ENCODE data around the gene CNFN. TPM values are rescaled to one million over a fixed set of nuclear protein-coding genes. Genes with fewer than 3 reads are reported as not detected.

CNFN gene, protein sequence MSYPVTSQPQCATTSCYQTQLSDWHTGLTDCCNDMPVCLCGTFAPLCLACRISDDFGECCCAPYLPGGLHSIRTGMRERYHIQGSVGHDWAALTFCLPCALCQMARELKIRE
- polyA plus RNA-seq: 10 to 100 TPM in 2 of 3 donors, 1 to 10 TPM in 1; 2.8 to 13.5 (median 11.1) TPM

GRCh38 chr19:42389899-42390298, at the start of gene CNFN:
TSS of gene CNFN (minus strand) at chr19:42390297. CDS start at chr19:42389037, 1,260 bp downstream.
- 43 to 63% (median 58%) methylated on average over 11 to 12 of the region's 12 CpGs for WGBS, 3 donors

GRCh38 chr19:42436006-42436405, 45.9 kb upstream of the CNFN start:
- no peak overlapping the region for H3K27ac ChIP-seq (ENCODE audit: low read depth, low read length)
- 44 to 58% (median 51%) methylated on average over 3 of the region's 3 CpGs for WGBS, 3 donors

More at GRCh38 chr19:42389899-42390298, at the start of gene CNFN:
- H3K27ac ChIP-seq (ENCODE audit: low read depth, low read length): no peak within 1 kb of the TSS

DNA sequence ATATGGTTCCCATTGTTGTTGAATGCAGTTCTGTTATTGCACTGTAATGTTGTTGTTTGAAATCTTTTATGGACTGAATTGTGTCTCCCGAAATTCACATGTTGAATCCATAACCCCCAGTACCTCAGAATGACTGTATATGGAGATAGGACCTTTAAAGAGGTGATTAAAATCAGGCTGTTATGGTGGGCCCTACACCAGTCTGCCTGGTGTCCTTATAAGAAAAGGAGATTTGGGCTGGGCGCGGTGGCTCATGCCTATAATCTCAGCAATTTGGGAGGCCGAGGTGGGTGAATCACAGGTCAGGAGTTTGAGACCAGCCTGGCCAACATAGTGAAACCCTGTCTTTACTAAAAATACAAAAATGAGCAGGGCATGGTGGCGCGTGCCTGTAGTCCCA, 45.2 kb upstream of the CNFN start:
- no peak overlapping the region for H3K27ac ChIP-seq (ENCODE audit: low read depth, low read length)
- WGBS, 3 donors: 90 to 95% (median 92%) methylated on average over 6 of the region's 6 CpGs

GRCh38 chr19:42433503-42434260, 43.6 kb upstream of the CNFN start:
- no peak overlapping the region for H3K27ac ChIP-seq (ENCODE audit: low read depth, low read length)
- 21 to 40% (median 35%) methylated on average over 9 of the region's 9 CpGs for WGBS, 3 donors

- H3K27ac ChIP-seq (ENCODE audit: low read depth, low read length): no peak overlapping the region
- 92 to 95% (median 93%) methylated on average over 1 of the region's 1 CpG for WGBS, 3 donors
Measured at GRCh38 chr19:42431486-42431885, 41.4 kb upstream of the CNFN start.

DNA sequence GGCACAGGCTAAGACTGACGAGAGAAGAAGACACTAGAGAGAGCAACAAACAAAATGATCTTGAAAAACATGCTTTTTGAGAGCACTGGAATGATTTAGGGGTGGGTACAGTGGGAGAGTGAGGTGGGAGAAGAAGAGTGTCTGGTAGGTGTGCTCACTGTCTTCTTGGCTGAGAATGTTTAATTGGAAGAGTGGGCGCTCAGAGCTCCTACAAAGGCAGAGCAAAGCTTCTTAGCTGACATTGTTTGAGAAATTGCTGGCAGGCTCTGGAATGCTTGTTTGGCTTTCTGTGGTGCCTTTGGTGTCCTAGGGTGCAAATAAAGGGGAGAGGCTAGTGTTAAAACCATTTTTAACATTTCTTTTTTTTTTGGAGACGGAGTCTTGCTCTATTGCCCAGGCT, 38.6 kb upstream of the CNFN start:
- 85 to 92% (median 85%) methylated on average over 3 of the region's 3 CpGs for WGBS, 3 donors

DNA sequence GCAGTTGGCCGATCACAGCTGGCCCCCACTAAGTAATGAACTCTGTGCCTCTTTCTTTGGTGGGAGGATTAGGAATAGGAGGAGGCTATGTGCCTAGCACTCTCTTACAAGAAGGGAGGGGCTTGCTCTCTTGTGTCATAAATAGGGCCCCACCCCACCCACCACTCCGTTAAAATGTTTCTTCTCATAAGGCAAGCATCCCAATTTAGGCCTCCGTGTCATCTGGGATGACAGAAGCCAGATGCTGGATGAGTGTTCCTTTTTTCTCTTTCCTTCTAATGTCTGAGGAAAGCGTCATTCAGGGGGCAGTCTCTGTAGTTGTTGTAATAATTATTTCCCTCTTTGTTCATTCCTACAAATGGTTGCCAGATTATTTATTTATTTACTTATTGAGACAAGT, 37.2 kb upstream of the CNFN start, which contains the start of gene LIPE:
TSS of gene LIPE (minus strand) at position 76 of the 400 bp plus-strand sequence. CDS start 239 bp downstream, outside the sequence.
- WGBS, 3 donors: 44 to 84% (median 48%) methylated on average over 4 of the region's 4 CpGs

More for the DNA sequence above, 38.6 kb upstream of the CNFN start:
- H3K27ac ChIP-seq (ENCODE audit: low read depth, low read length): no peak overlapping the region

GRCh38 chr19:42426643-42427042, 36.5 kb upstream of the CNFN start:
- 85 to 91% (median 86%) methylated on average over 3 of the region's 3 CpGs for WGBS, 3 donors
- no peak overlapping the region for H3K27ac ChIP-seq (ENCODE audit: low read depth, low read length)

More for the DNA sequence above, 37.2 kb upstream of the CNFN start, which contains the start of gene LIPE:
- no peak within 1 kb of the TSS for H3K27ac ChIP-seq (ENCODE audit: low read depth, low read length)

DNA sequence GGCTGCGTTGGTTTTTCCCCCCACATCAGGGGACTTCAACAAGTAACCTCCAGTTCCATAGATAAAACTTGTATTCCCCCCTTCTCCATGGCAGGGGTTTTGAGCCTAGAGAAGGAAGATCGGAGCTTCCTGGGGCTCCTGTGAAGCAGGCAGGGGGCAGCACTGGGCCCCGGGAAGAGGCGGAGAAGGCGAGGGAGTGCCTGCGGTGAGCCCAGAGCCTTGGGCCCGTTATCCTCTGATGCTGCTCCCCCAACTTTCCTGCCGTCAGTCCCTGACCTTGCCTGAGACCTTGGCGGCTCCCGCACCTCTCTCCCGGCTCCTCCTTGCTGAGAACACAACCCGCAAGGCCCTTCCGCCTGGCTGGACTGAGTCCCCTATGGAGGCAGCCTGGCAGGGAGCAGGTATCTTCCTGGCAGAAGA, 34.6 kb upstream of the CNFN start:
- 40 to 69% (median 68%) methylated on average over 11 to 13 of the region's 13 CpGs for WGBS, 3 donors
- no peak overlapping the region for H3K27ac ChIP-seq (ENCODE audit: low read depth, low read length)

GRCh38 chr19:42424345-42424707, 34.2 kb upstream of the CNFN start:
- 59 to 62% (median 60%) methylated on average over 15 of the region's 15 CpGs for WGBS, 3 donors
- H3K27ac ChIP-seq (ENCODE audit: low read depth, low read length): no peak overlapping the region

- 2 to 3% (median 3%) methylated on average over 65 of the region's 65 CpGs for WGBS, 3 donors
Measured at GRCh38 chr19:42423462-42424344, 33.6 kb upstream of the CNFN start.

DNA sequence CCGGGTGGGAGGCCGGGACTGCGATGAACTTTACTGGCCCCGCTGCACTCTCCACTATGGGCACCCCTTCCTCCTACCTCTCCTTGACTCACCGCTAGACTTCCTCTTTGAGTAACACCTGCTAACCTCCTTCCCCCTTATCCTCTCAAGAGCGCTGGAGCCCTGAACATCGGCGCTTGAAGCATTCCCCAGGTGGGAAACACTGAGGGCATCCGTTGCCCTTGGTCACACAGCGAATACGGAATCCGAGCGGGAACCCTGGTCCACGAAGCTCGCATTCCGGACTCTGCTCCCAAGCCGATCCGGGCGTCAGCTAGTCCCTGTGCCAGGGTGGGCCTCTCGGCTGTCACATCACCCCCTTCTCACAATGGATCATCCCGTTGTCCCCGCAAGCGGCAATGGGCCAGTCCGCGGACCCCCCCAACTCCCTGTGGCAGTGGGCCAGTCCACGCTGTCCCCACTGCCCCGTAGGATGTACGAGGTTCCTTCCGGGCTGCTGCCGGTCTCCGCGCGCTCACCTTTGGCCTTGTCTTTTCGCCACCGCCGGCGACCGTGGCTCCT, 32.9 kb upstream of the CNFN start:
- no peak overlapping the region for H3K27ac ChIP-seq (ENCODE audit: low read depth, low read length)
- 1 to 9% (median 2%) methylated on average over 38 of the region's 38 CpGs for WGBS, 3 donors

More at GRCh38 chr19:42423462-42424344, 33.6 kb upstream of the CNFN start:
- no peak overlapping the region for H3K27ac ChIP-seq (ENCODE audit: low read depth, low read length)

DNA sequence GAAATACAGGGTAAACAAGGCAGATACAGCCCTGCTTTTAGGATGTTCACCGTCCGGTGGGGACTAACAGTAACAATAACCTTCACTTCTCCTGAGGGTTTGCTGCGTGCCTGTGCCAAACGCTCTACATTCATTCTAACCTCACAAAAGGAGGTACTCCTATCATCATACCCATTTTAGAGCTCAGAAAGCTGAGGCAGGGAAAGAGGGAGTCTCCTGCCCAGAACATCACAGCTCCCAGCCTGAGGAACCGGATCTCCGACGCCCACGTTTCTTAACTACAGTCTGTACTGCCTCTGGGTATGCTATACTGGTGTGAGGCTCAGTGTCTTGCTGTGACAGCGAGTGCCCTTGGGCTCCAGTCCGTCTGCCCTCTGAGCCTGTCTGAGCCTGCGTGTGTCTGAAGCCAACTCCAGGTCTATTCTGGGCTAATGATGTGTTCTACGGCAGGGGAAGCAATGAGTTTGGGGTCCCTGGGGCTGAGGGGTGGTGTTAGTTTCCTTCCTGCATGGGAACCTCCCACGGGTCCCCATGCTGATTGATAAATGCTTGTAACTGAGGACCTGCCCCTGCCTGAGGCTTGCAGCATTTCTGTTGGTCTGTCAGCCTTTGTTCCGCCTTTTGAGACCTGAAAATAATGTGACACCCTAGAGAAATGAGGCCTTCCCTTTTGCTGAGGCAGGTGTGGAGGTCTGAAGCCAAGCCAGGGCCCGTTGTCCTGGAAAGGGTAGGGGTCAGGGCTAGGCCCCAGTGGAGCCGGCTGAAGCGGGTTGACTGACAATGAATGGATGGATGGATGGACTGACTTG, 32.2 kb upstream of the CNFN start:
- 47 to 54% (median 50%) methylated on average over 17 of the region's 17 CpGs for WGBS, 3 donors
- H3K27ac ChIP-seq (ENCODE audit: low read depth, low read length): peak overlapping the region; percentile 68

DNA sequence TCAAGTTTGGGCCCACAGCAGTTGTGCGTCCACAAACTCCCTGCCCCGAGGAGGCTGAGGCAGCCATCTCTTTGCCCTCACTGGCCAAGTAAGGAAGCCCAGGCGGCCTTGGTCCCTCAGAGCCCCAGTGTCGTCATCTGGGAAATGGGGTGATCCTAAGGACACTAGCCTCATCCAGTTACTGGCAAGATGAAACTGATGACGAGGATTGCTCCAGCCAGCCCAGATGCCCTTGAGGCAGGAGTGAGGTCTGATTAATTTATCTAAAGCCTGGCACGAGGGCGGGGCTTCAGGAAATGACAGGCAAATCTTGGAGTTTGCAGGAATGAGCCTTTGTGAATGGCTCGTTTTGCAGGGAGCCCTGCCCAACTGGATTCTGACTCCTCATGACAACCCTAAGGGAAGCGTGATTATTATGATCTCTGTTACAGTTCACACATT, 31.5 kb upstream of the CNFN start:
- 38 to 65% (median 57%) methylated on average over 9 of the region's 9 CpGs for WGBS, 3 donors
- no peak overlapping the region for H3K27ac ChIP-seq (ENCODE audit: low read depth, low read length)

DNA sequence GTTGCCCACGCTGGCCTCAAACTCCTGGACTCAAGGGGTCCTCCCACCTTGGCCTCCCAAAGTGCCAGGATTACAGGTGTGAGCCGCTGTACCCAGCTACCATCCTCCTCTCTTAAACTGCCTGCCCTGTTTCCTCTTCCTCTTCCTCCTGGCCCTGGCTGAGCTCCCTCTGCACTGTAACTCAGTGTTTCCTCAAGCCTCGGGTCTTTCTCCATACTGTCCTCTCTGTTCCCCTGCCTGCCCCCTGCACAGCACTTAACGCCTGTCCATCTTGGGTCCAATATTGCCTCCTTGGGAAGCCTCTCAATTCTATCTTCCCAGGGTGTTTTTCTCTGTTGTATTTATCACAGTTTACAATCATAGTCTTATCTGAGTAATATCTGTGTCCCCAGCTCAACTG, 31.0 kb upstream of the CNFN start:
- 56 to 71% (median 68%) methylated on average over 4 of the region's 4 CpGs for WGBS, 3 donors
- no peak overlapping the region for H3K27ac ChIP-seq (ENCODE audit: low read depth, low read length)

GRCh38 chr19:42420055-42420544, 30.0 kb upstream of the CNFN start:
- no peak overlapping the region for H3K27ac ChIP-seq (ENCODE audit: low read depth, low read length)
- 45 to 54% (median 47%) methylated on average over 10 of the region's 10 CpGs for WGBS, 3 donors

DNA sequence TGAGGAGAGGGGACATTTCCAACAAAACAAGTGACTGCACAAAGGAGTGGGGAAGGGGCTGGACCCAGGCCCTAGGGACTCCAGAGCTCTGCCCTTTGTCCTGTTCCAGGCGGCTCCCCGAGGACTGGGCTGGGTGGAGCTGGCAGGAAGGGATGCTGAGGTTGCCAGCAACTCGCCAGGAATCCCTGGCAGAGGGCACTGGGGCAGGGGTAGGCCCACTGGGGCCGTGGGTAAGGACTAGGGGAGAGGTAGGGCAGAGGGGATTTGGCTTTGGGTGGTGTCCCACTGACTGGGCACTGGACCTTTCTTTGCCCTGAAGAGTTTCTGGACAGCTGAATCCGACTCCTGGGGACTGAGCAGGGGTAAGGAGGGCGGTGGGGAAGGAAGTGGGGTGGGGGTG, 29.2 kb upstream of the CNFN start:
- 45 to 66% (median 66%) methylated on average over 6 of the region's 6 CpGs for WGBS, 3 donors
- H3K27ac ChIP-seq (ENCODE audit: low read depth, low read length): no peak overlapping the region

Measured in adipose tissue (tissue), 3 donors.